Brain microvascular endothelial cell (primary cell): ENCODE data around the gene SNX21.

Source experiments
- DNase-seq: peaks from one replicate; pipeline ENCODE4 v3.0.0-alpha.2; 2020
- H3K27ac ChIP-seq: fragments of 250-450 bp; sonication (Bioruptor Pico); 2 replicates; pipeline ENCODE4 v1.5.1; 2020; ENCODE audit warnings: mild to moderate bottlenecking, moderate library complexity
- H3K27me3 ChIP-seq: fragments of 250-450 bp; sonication (Bioruptor Pico); replicated peaks from 2 replicates; pipeline ENCODE4 v1.5.1; 2020; ENCODE audit warnings: mild to moderate bottlenecking
- H3K36me3 ChIP-seq: fragments of 250-450 bp; sonication (Bioruptor Pico); replicated peaks from 2 replicates; pipeline ENCODE4 v1.5.1; 2020; ENCODE audit warnings: mild to moderate bottlenecking
- H3K4me3 ChIP-seq: 2 replicates; pipeline ENCODE4 v1.5.1; 2011; ENCODE audit warnings: low read depth, mild to moderate bottlenecking, control low read depth, low read length, moderate library complexity
- CTCF ChIP-seq: IDR thresholded peaks from 2 replicates; pipeline ENCODE4 v1.5.1; 2011; ENCODE audit warnings: low read depth, mild to moderate bottlenecking, moderate library complexity, low read length, control low read depth, inconsistent platforms; ENCODE audit errors: missing control alignments
- in situ Hi-C: cut with HindIII; loops from 2 replicates; pipeline ENCODE4 v1.10.0; 2017; ENCODE audit warnings: low sequenced_read_pairs, low pct_ligation_motif_present

SNX21 gene

GRCh38 chr20:45798935-45799642 lies 34.5 kb upstream of the SNX21 start:
- Histone ChIP-seq H3K4me3 (no peak overlapping the region), H3K27me3 (no peaks in the 10 kb centered on the region), H3K36me3 (peaks cover 59% of the 10 kb centered on the region), H3K27ac (no peak overlapping the region)
- peak; percentile 83 for TF ChIP-seq CTCF
- in situ Hi-C loops: no loop called here
- peak; percentile 53 for DNase-seq

DNA sequence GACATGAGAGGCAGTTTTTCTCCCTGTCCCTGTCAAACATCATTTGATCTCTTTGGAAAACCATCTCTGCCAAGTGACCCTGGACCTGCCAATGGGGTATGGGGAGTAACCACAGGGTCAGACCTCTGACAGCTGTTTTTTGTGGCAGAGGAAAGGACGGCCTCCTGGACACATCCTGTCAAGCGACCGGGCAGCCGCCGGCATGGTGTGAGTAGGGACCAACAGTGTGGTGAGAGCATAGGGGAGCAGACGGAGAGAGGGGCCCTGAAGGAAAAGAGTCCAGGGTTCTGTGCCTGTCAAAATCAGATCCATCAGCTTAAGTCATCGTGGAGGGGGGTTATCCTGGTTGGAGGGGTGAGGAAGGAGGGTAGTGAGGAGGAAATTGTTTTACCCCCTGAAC lies 31.7 kb upstream of the SNX21 start:
- no peak for DNase-seq
- Histone ChIP-seq H3K36me3 (peaks cover 51% of the 10 kb centered on the region), H3K27me3 (no peaks in the 10 kb centered on the region), H3K4me3 (no peak overlapping the region), H3K27ac (no peak overlapping the region)
- TF ChIP-seq CTCF: no peak
- in situ Hi-C loops: no loop called here

DNA sequence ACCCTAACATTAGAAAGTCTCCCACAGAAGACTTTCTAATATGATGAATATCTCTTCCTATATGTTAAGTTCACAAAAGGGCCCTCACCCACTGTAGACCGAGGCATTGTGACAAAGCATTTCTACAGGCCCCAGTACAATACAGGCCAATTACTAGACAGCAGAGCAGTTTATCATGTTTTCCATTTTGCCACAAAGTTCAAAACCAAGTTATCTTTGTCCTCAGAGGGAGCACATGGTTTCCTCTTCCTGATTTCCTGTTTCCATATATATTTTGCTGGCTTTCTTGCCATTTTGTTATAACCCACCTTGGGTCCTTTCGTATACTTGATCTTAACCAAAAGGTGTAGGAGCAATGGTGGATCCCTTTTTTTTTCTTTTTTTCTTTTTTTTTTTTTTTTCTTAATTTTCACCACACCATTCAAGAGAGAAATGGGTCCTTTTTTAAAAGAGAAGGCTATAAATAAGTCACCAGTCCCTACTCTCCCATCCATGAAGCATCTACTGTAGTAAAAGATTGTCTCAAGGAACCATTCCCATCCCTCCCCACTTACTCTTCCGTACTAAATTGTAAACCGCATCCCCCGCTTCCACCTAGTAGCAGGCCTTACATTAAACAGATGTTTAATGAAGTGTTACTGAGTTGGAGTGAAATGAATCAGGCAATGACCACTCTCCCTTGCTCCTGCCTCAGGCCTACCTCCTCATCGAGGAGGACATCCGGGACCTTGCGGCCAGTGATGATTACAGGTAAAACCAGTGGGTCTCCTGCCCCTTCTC lies 23.2 kb upstream of the SNX21 start:
- no peak for DNase-seq
- Histone ChIP-seq H3K27me3 (no peaks in the 10 kb centered on the region), H3K27ac (no peak overlapping the region), H3K36me3 (peaks cover 35% of the 10 kb centered on the region), H3K4me3 (no peak overlapping the region)
- in situ Hi-C loops: no loop called here
- no peak for TF ChIP-seq CTCF

DNA sequence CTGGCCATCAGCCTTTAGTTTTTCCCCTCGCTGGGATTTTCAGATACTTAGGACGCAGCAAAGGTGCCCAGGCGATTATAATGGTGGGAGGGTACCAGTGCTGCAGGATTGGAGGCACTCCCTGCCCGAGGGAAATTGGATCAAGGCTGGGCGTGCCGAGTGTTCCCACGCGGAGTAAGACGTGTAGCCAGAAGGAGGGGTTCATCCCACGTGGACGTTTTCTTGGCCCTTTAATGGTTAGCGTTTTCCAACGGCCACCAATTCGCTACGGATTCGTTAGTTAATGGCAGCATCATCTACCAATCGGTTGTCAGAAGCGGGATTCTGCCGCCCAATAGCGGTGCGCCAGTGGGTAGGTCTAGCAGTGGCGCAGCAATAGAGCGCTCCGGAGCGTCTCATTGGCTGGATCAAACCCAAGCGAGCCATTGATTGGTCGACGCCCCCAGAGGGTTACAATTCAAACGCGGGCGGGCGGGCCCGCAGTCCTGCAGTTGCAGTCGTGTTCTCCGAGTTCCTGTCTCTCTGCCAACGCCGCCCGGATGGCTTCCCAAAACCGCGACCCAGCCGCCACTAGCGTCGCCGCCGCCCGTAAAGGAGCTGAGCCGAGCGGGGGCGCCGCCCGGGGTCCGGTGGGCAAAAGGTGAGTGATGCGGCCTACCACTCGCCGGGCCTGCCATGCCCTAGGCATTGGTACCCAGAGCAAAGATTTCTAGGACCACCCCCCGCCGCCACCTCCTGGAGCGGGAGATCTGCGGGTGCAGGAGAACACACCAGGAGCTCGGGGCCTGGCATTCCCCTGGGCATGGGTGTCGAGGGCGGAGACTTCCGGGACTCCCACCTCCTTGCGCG lies 21.2 kb upstream of the SNX21 start, which contains the start of gene UBE2C:
Gene UBE2C, plus strand, starts transcription at position 488 of the 849 bp plus-strand sequence. Its CDS starts 52 bp downstream, at position 540.
- in situ Hi-C loops: no loop called here
- H3K4me3 ChIP-seq: peak within 1 kb of the TSS; percentile 89
- peak within 1 kb of the TSS; percentile 15 for H3K27ac ChIP-seq
- H3K36me3 ChIP-seq: peaks cover 34% of the 10 kb centered on the region
- H3K27me3 ChIP-seq: no peaks in the 10 kb centered on the region
- peak; percentile 100 for DNase-seq
- TF ChIP-seq CTCF: no peak

DNA sequence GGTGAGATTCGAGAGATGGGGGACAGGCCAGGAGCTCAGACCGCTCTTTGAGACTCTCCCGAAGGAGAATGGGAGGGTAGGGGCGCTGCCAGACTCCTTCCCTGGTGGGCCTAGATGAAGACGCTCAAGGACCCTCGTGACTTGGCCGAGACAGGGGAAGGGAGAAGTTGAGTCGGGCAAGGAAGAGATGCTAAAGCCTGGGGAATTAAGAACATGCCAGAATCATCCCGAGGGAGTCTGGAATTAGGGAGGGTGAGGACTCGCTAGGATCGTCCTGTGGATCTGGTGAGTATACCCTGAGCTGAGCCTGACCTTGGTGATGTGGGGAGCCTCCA lies 20.6 kb upstream of the SNX21 start:
- Histone ChIP-seq H3K27ac (no peak overlapping the region), H3K4me3 (peak overlapping the region; percentile 89), H3K36me3 (peaks cover 32% of the 10 kb centered on the region), H3K27me3 (no peaks in the 10 kb centered on the region)
- TF ChIP-seq CTCF: no peak
- DNase-seq: no peak
- in situ Hi-C loops: no loop called here
